ENCODE measurements around the gene CBX2.
A peak's percentile ranks its signal among the peaks of the same experiment; 100 is the strongest.

Gene CBX2

DNA sequence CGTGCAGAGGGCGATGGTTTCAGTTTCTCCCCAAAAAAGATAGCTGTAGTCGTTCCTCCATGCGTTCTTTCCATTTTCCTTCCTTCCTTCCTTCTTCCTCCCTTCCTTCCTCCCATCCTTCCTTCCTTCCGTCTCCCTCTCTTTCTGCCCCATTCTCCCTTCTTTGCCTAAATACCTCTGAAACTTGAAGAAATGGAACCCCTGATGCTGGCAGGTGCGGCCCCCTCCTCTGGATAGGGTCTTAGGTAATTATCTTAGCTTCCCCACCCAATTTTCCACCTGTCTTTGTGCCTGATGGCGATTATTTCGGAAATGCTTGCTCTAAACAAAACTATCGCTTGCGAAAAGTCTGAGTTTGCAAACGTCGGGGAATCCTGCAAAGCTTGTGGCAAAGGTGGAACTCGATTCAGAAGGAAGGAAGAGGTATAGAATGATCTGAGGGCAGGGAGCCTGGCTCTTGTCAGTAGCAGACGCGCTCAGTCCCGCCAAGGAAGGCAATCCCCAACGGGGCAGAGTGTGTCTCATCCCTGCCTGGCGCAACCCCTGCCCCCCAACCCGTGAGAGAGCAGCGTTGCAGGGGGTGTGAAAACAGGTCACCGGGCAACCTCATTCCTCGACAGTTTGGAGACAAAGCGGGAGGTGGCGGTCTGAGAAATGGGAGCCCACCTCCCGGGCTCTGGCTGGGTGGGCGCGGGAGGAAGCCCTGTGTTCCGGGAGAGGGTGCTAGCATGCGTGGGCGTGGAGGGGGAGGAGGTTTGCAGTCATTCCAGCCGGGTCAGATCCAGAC, 21.8 kb downstream of the CBX2 start:
- no peak for TF ChIP-seq CTCF (IDR thresholded peaks at IDR 0.05; ENCODE audit: low read depth, low read length)
- no peak for DNase-seq
- Histone ChIP-seq H3K9me3 (no peaks in the 10 kb centered on the region), H3K4me3 (ENCODE audit: low read depth, low read length) (peak overlapping the region; percentile 42), H3K36me3 (peaks cover 11% of the 10 kb centered on the region), H3K4me1 (peaks cover 19% of the 10 kb centered on the region), H3K27me3 (no peaks in the 10 kb centered on the region)

DNA sequence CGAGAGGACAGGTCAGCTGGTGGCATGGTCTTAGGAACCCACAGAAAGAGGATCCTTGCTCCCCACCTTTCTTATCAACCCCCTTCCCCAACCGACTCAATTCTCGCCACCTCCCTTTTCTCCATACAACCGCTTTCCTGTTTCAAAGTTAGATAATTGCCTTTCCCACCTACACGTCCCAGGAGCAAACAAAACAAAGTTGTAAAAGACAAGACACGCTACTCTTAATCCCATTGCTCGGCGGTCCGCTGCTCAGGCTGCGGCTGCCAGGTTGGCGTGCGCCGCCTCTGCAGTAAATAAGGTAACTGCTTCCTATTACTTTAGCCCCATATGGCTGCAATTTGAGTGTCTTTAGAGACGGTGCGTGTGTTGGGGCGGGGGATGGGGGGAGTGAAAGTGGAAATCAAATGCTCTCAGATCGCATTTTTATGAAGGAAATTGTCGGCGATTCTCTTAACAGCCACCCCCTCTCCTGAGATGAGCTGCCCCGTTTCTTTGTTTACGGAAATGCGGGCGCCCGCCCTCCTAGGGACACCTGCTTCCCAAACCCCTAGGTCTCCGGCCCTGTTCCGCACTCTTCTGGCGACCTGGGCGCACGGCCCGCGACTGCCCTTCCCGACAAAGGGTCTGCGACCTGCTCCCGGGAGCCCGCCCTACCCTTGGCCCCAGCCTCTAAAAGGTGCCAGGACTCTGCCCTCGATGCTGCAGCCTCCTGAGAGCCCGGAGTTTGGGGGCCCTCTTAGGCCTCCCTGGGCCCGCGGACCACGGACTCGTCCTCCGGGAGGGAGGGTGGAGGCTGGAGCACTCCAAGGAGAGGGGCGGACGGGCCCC, 22.6 kb downstream of the CBX2 start:
- H3K27me3 ChIP-seq, result no peaks in the 10 kb centered on the region
- peak overlapping the region; percentile 42 for H3K4me3 ChIP-seq (ENCODE audit: low read depth, low read length)
- H3K4me1 ChIP-seq, result peaks cover 19% of the 10 kb centered on the region
- peak; percentile 52 for DNase-seq
- no peak for TF ChIP-seq CTCF (IDR thresholded peaks at IDR 0.05; ENCODE audit: low read depth, low read length)
- no peaks in the 10 kb centered on the region for H3K9me3 ChIP-seq
- H3K36me3 ChIP-seq, result peaks cover 5% of the 10 kb centered on the region; the same call in 1 of the 2 replicates

DNA sequence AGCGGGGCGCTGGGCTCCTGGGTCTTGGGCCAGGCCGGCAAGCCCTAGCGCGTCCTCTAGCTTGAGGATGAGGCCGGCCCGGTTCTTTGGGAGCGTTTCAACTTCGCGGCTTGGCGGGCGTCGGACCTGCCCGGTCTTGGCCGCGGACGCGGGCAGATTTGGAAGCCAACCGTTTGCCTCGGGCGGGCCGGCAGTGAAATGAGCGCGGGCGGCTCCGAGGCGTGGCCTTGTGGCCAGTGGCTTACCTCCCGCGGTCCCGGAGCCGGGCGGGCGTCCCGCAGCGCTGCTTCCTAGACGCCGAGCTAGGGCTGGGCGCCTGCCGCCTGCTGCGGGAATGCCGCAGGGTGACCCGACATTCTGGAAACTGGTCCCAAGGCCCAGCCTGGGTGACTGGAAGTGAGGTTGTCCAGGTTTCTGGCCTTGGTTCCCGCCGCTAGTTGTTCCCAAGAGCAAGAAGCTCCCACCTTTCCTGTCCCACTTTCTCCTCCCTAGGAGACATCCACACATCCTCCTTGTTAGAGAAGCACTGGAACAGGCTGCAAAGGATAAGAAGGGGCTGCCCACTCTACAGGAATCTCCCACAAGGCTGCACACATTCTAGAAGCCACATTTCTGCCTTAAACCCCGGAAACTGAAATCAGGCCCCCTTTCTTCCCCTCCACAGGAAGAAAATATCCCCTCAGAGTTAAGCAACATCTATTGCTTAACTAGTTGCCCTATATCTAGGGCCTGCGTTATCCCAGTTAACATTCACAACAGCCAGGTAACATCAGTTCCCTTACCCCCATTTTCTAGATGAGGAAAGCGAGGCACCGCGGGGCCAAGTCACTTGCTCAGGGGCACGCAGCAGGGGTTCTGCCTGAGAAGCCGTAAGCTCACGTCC, 23.4 kb downstream of the CBX2 start:
- DNase-seq, result no peak
- Histone ChIP-seq H3K4me3 (ENCODE audit: low read depth, low read length) (no peak overlapping the region), H3K27me3 (no peaks in the 10 kb centered on the region), H3K9me3 (no peaks in the 10 kb centered on the region), H3K4me1 (peaks cover 19% of the 10 kb centered on the region), H3K36me3 (no peaks in the 10 kb centered on the region)
- TF ChIP-seq CTCF (IDR thresholded peaks at IDR 0.05; ENCODE audit: low read depth, low read length), result no peak

DNA sequence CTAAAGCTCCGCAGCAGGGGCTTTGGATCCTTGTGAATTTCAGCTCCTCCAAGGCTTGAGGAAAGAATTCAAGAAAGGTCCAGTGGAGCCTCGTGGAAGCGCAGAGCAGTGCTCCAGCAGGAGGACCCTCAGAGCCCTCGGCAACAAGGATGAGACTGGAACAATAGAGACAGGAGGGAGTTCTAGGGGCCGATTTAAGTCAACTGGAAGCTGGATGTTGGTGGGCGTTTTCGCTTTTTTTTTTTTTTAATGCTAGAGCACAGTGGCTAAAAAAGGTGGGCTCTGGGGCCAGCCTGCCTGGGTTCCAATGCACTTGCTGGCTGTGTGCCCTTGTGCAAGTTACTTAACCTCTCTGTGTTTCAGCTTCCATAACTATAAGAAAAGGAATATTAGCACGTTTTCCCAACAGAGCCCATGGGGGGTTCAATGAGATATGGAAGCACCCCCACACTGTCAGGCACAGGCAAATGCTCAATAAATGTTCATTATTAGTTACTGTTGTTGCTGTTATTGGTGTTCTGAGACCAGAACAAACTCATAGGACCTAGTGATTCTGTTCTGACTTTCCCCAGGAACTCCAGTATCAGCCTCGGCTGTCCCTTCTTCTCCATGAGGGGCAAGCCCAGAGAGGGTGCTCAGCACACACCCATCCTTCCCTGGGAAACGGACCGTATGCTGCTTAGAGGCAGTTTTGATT, 24.2 kb downstream of the CBX2 start:
- no peak for TF ChIP-seq CTCF (IDR thresholded peaks at IDR 0.05; ENCODE audit: low read depth, low read length)
- Histone ChIP-seq H3K4me3 (ENCODE audit: low read depth, low read length) (no peak overlapping the region), H3K27me3 (no peaks in the 10 kb centered on the region), H3K9me3 (no peaks in the 10 kb centered on the region), H3K36me3 (no peaks in the 10 kb centered on the region), H3K4me1 (peaks cover 20% of the 10 kb centered on the region)
- no peak for DNase-seq

DNA sequence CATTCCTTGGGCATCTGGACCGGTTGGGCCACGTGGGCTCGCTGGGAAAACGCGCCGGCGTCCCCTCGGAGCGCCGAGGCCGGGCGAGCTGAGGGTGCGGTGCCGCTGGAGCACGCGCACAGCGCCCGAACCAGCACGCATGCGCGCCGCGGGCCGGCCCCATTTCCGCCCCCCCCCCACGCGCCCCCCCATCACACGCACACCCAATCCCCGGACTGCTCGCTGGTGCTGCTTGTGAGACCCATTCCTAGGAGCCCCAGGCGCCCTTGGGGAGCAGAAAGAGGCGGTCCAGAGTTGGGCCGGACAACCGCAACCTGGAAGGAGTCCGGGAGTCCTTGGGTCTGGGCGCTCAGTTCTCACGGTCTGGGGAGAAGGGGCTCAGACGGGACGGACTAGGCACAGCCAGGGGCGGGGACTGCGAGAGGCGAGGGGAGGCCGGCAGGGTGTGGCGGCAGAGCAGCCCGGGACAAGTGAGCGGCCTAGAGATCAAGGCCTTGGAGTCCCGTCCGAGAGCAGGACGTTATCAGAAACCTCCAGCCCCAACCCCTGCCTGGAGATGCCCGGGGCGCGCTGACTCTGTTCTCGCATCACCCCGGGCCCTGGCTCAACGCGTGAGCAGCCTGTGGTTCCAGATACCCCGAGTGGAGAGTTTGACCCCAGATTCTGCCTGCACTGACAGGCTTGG, 24.9 kb downstream of the CBX2 start:
- Histone ChIP-seq H3K9me3 (no peaks in the 10 kb centered on the region), H3K4me1 (peaks cover 20% of the 10 kb centered on the region), H3K36me3 (no peaks in the 10 kb centered on the region), H3K27me3 (no peaks in the 10 kb centered on the region), H3K4me3 (ENCODE audit: low read depth, low read length) (no peak overlapping the region)
- no peak for TF ChIP-seq CTCF (IDR thresholded peaks at IDR 0.05; ENCODE audit: low read depth, low read length)
- DNase-seq, result no peak
